D341Med (cell line): ENCODE results near the gene C4A.
"Not testable (repeated sequence)": the region's sequence is repeated elsewhere in the genome, so short reads cannot be mapped to it uniquely, and the experiment has no call there.

Experiments used
- DNase-seq: peaks from one replicate; pipeline ENCODE4 v3.0.0; 2012; ENCODE audit warnings: low spot score

C4A gene

GRCh38 chr6:32035283-32036013, 53.6 kb downstream of the C4A start:
- DNase-seq: not testable (repeated sequence)

DNA sequence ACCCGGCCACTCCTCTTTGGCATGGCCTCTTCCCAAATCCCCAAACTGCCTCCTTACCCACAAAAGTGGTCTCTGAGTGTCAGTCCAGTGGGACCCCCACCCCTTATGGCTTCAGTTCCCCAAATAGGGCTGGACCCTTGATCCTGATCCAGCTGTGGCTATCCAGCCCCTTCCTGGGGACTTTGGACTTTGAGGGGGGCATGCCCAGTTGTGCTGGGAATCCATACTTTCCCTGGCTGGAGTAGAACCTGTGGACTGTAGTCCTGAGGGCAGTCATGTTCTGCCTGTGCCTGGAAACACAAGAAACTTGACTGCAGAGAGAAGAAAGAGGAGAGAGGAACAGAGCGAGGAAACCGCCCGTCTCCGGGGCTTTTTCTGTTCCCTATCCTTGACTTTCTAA, 55.3 kb downstream of the C4A start:
- not testable (repeated sequence) for DNase-seq

- not testable (repeated sequence) for DNase-seq
Measured at GRCh38 chr6:32037598-32038524, 56.0 kb downstream of the C4A start, which contains the start of gene CYP21A2. CYP21A2 (plus strand) TSS chr6:32038415; CDS start chr6:32038423, 8 bp downstream.

GRCh38 chr6:32038878-32039277, 57.0 kb downstream of the C4A start:
- not testable (repeated sequence) for DNase-seq

- DNase-seq: not testable (repeated sequence)
Measured at GRCh38 chr6:32039321-32040274, 57.7 kb downstream of the C4A start.

GRCh38 chr6:32040299-32041049, 58.6 kb downstream of the C4A start:
- not testable (repeated sequence) for DNase-seq

DNA sequence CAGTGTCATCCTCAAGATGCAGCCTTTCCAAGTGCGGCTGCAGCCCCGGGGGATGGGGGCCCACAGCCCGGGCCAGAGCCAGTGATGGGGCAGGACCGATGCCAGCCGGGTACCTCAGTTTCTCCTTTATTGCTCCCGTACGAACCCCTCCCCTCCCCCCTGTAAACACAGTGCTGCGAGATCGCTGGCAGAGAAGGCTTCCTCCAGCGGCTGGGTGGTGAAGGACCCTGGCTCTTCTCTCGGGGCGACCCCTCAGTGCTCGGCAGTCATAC, 59.1 kb downstream of the C4A start:
- DNase-seq: not testable (repeated sequence)

- DNase-seq: not testable (repeated sequence)
Measured at GRCh38 chr6:32041385-32041784, 59.5 kb downstream of the C4A start.

DNA sequence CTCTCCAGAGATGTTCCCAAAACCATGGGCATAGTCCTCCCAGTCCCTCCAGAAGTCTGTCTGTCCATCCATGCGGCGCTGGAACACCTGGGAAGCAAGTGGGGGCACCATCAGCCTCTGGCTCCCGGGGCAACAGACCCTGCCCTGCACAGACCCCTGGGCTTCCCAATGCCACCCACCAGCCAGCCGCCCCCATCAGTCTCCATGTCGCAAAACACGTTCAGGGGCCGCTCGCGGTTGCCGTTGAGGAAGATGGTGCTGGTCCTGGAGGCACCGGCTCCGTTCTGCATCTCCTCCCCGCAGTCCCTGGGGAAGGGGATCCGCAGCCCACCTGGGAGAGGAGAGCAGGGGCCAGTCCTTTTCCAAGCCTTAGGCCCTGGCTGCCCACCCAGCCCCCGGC, 60.4 kb downstream of the C4A start:
- not testable (repeated sequence) for DNase-seq

DNA sequence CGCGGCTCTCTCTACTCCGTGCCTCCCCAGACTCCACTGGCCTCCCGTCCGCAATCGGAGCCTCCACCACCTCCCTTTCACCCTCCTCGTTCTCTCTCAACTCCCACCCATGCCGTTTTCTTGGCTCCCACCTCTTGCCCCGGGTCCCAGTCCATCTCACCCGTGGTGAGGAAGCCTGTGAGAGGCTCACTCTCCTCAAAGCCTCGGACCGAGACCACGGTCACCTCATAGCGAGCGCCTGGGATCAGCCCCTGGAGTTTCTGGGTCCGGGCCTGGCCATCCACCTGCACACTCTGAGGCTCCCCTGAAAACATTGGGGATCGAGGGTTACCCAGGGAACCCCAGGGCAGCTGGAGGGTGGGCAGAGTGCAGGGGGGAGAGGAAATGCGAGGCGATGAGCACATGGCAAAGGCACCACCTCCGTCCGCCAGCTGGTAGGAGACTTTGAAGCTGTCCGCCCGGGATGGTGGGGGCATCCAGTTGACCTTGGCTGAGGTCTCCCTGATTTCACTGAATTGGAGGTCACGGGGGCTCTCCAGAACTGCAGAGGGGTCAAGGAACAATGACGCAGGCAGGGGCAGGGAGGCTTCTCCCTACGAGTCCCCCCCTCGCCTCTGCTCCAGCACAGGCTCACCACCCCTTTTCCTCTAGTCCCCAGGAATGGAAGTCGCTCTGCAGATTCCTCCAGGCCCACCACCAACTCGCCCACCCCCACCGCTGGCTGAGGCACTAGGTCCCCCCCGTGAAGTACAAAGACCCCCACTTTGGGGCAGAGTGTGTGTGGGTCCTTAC, 61.9 kb downstream of the C4A start:
- DNase-seq: not testable (repeated sequence)

DNA sequence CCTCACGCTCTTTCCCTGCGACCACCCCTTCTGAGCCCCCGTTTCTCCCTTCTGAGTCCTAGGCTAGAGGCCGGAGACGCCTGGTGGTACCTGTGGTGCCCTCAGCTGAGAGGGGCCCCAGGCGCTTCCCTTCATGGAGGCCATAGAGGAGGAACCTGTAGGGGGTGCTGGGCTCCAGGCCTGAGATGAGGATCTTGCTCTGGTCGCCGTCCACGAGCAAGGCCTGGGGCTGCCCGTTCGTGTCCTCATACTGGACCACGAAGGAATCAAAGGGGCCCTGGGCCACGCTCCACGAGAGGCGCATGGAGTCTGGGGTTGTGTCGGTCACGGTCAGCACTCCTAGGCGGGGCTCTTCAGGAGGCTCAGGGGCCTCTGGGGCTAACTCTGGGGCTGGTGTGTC, 63.1 kb downstream of the C4A start:
- DNase-seq: not testable (repeated sequence)

DNA sequence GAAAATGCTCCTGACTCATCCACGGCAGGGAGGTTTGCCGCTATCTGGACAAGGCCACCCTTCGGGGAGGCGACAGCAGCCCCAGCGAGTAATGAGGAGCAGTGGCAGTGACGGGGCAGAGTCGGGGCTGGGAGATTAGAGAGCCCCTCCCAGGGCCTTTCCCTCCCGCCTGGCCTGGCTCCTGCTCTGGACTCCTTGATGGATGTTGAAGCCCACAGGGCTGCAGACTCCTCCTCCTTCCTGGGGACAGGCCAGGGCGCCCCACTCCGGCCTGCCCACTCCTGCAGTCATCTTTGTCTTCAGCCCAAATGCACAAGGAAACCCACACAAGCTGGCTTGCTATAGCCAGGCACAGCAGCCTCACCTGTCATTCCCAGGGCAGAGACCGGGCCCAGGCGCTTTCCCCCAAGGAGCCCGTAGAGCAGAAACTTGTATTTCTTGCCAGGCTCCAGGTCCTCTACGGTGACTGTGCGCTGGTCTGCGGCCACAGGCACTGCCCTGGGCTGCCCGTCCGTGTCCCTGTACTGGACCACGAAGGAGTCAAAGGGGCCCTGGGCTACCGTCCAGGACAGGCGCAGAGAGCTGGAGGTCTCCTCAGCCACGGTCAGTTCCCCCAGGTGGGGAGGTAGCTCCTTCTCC, 64.1 kb downstream of the C4A start:
- no peak for DNase-seq

DNA sequence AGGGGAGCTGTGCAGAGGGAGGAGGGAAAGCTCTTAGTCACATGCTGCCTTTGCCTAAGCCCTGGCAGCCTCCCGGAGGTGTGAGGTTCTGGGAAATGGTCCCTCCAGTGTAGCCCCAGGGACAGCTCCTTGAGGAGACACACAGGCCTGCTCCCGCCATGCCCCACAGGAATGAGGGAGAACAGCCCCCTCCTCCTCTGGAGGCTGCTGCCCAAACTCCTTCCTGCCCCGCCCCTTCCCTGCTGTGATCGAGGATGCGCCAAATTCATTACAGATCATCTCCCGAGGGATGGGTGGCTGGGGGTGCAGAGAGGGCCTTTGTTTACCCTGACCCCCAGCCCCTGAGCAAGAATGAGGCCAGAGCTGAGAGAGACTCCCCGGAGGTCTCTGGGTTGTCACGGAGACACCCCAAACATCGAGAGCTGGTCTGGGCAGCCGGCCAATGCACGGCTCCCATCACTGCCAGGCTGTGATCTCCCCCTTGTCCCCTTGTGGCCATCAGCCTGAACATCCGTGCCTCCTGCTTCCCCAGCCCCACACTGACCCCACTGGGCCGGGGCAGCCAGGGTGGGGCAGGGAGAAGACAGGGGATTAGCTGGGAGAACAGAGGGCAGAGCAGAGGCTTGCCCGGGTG, 64.7 kb downstream of the C4A start:
- DNase-seq: no peak

DNA sequence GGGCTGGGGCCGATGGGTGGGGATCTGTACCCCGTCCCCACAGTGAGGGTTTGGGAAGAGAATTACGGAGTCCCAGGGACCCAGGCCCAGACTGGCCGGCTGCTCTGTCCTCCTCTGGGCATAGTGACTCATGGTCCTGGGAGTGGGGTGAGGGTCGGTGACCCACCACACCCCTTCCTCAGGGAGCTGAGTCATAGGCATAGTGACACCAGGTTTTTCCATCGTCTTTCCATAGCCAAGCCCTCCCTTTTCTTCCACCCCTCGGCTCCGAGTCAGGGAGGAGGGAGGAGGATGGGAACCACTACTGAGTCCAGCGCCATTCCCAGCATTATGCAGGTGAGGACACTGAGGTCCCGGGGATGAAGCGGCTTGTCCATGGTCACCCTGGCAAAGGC, 65.2 kb downstream of the C4A start:
- no peak for DNase-seq

DNA sequence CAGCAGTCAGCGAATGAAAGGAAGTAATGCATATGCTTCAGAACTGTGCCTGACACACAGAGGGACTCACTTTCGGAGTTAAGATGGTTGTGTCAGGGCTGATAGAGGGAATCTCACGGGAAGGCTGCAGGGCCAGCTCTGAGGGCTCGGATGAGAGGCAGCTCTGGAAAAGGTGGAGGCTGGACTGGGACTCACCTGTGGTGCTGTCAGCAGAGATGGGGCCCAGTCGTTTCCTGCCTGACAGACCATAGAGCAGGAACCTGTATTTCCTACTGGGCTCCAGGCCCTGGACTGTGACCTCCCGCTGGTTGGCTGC, 65.6 kb downstream of the C4A start:
- no peak for DNase-seq

DNA sequence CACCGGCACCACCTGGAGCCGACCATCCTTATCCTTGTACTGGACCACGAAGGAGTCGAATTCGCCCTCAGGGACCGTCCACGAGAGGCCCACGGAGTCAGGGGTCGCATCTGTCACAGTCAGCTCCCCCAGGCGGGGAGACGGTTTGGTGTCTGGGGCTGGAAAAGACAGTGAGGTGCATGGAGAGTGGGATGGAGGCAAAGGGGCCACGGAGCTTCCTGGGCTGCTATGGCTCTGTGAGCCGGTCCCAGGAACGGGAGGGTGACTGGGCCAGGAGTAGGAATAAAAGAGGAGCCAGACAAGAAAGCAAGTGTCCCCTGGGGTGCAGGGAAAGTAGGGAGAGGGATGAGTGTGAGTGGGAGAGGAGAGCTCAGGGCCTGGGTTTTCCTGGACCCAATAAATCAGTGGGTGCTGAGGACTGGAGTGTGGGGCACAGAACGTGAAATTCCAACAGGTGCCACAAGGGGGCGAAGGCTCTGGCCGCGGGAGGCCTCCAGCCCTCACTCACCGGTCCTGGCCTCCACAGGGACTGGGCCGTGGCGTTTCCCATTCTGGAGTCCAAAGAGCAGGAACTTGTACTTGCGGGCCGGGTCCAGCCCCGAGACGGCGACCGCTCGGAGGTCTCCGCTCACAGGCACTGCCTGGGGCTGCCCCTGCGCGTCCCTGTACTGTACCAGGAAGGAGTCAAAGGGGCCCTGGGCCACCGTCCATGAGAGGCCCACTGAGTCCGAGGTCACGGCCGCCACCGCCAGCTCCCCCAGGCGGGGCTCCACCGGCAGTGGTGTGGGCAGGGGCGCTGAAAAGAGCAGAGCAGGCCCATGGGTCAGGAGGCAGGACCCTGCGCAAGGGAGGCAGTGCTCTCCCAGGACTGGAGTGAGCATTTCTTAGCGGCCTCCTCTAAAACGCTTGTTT, 66.3 kb downstream of the C4A start:
- DNase-seq: peak; percentile 86

- not testable (repeated sequence) for DNase-seq
Measured at GRCh38 chr6:32049149-32049548, 67.3 kb downstream of the C4A start.

DNA sequence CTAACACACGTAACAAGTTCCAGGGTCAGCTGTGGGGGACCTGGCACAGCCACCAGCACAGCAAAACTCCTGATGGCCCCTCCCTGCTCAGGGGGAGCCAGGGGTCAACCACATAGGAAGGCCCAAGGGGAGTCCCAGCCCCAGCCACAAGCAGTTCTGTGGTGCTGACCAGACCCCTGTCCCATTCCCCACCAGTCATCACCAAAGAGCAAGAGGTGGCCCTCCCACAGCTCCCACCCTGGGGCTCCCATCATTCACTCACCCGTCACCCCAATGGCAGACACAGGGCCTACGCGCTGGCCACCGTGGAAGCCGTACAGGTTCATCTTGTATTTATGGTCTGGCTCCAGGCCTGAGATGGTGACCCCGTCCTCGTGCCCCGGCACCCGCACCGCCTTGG, 67.9 kb downstream of the C4A start:
- DNase-seq: not testable (repeated sequence)

DNA sequence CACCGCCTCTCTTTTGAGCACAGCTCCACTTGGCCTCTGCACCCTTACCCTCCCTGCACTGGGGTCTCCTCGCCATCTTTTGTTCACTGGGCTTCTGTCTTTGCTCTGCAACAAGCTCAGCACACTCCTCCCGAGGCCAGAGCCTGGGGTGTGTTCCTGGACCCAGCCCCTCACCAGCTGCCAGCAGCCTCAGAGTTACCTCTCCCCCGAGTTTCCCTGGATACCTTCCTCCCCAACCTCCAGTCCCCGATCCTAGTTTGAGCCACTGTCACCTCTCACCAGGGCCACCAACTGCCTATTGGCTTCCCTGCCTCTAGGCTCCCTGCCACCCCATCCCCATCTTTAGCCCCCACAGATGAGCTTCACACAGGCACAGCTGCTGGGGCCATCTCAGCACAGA, 68.7 kb downstream of the C4A start:
- DNase-seq: no peak
